Measurements from ENCODE around the gene POLR2I.

GRCh38 chr19:36110487-36111199 is 4.0 kb downstream of the POLR2I start, which contains the start of gene OVOL3:
- TF ChIP-seq CTCF (optimal IDR thresholded peaks at IDR 0.05 in 1 of 3, IDR thresholded peaks at IDR 0.05 in 1 of 3, conservative IDR thresholded peaks at IDR 0.05 in 1 of 3; ENCODE audit: extremely low read depth in 1 of 3, insufficient read depth in 2 of 3, low read length in 3 of 3) = no peak
- TF ChIP-seq EZH2 (IDR thresholded peaks at IDR 0.05; ENCODE audit: low read length) = no peak
